Measurements from ENCODE around the gene FIGNL2.

FIGNL2 gene

DNA sequence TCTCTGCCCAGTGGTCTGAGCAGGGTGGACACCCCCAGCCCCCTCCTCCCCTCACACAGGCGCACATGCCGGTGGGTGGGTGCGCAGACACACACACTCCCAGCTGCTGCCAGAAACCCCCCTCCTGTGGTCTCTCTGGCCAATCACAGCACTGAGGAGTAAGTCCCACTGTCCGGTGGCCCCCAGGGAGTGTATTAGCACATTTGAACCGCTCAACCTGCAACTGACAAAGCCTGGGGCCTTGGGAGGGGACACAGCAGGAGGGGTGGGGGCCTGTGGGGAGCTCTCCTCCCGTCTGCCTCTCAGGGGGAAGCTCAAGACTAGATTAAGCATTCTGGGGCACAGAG lies 11.7 kb downstream of the FIGNL2 start:
- no peak overlapping the region for H3K4me2 ChIP-seq (ENCODE audit: low read length)
- H3K4me1 ChIP-seq (ENCODE audit: low read length): peaks cover 8% of the 10 kb centered on the region
- no peak overlapping the region for H3K4me3 ChIP-seq (ENCODE audit: low read length)
- no peak overlapping the region for H3K9ac ChIP-seq (ENCODE audit: low read length)
- H3K79me2 ChIP-seq (ENCODE audit: low read length): no peaks in the 10 kb centered on the region
- no peaks in the 10 kb centered on the region for H3K9me3 ChIP-seq (ENCODE audit: insufficient read depth, low read length)
- peaks cover 60% of the 10 kb centered on the region for H3K27me3 ChIP-seq (ENCODE audit: low read depth, low read length)
- no peaks in the 10 kb centered on the region for H3K36me3 ChIP-seq (replicated peaks; ENCODE audit: low read depth, low read length)
- no peak overlapping the region for H3K27ac ChIP-seq (ENCODE audit: low read length)
- TF ChIP-seq, protein P1, sequence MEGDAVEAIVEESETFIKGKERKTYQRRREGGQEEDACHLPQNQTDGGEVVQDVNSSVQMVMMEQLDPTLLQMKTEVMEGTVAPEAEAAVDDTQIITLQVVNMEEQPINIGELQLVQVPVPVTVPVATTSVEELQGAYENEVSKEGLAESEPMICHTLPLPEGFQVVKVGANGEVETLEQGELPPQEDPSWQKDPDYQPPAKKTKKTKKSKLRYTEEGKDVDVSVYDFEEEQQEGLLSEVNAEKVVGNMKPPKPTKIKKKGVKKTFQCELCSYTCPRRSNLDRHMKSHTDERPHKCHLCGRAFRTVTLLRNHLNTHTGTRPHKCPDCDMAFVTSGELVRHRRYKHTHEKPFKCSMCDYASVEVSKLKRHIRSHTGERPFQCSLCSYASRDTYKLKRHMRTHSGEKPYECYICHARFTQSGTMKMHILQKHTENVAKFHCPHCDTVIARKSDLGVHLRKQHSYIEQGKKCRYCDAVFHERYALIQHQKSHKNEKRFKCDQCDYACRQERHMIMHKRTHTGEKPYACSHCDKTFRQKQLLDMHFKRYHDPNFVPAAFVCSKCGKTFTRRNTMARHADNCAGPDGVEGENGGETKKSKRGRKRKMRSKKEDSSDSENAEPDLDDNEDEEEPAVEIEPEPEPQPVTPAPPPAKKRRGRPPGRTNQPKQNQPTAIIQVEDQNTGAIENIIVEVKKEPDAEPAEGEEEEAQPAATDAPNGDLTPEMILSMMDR (IDR thresholded peaks at IDR 0.05; ENCODE audit: low read depth, low read length): no peak
- no peak for TF ChIP-seq EZH2phosphoT487 (IDR thresholded peaks at IDR 0.05; ENCODE audit: low read depth)
- no peak overlapping the region for H2AFZ ChIP-seq (ENCODE audit: low read depth, low read length)
- no peaks in the 10 kb centered on the region for H4K20me1 ChIP-seq (ENCODE audit: insufficient read depth, low read length)

DNA sequence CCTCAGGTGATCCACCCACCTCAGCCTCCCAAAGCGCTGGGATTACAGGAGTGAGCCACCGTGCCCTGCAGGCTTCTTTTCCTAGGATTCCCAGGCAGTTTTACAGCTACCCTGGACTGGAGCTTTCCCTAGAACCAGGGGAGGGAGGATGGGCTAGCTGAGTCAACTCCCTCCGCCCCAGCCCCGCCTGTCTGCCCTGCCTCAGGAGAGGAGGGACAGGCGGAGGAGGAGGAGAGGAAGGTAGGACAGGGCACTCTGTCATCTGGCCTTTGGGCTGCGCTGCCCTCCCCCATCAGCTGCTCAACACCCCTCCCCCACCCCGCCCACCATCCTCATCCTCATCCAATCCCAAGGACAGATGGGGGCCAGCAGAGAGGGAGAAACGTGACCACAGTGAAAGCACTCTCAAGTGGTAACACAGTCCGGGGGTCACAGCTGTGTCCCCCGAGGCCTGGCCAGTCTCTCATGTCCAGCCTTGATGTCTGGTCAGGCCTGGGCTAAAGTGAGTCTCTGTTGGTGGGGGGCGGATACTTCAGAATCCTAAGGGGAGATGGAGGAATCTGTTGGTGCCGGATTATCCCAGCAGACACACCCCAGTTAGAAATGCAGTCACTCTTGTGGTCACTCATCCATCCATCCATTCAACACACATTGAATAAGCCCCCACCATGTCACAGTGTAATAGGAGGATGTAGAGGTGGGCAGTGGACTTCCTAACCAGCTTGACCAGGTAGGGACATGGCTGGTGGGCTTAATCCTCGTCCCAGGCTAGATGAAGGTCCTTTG lies 12.3 kb downstream of the FIGNL2 start:
- H3K4me2 ChIP-seq (ENCODE audit: low read length): no peak overlapping the region
- peaks cover 8% of the 10 kb centered on the region for H3K4me1 ChIP-seq (ENCODE audit: low read length)
- no peaks in the 10 kb centered on the region for H3K9me3 ChIP-seq (ENCODE audit: insufficient read depth, low read length)
- peaks cover 60% of the 10 kb centered on the region for H3K27me3 ChIP-seq (ENCODE audit: low read depth, low read length)
- no peak overlapping the region for H3K4me3 ChIP-seq (ENCODE audit: low read length)
- H3K9ac ChIP-seq (ENCODE audit: low read length): no peak overlapping the region
- no peaks in the 10 kb centered on the region for H3K36me3 ChIP-seq (replicated peaks; ENCODE audit: low read depth, low read length)
- H2AFZ ChIP-seq (ENCODE audit: low read depth, low read length): no peak overlapping the region
- TF ChIP-seq, protein P1 (IDR thresholded peaks at IDR 0.05; ENCODE audit: low read depth, low read length): no peak
- no peak for TF ChIP-seq EZH2phosphoT487 (IDR thresholded peaks at IDR 0.05; ENCODE audit: low read depth)
- no peaks in the 10 kb centered on the region for H4K20me1 ChIP-seq (ENCODE audit: insufficient read depth, low read length)
- H3K79me2 ChIP-seq (ENCODE audit: low read length): no peaks in the 10 kb centered on the region
- H3K27ac ChIP-seq (ENCODE audit: low read length): no peak overlapping the region

GRCh38 chr12:51834411-51834810 lies 14.1 kb downstream of the FIGNL2 start:
- Histone ChIP-seq H3K4me3 (ENCODE audit: low read length) (no peak overlapping the region), H4K20me1 (ENCODE audit: insufficient read depth, low read length) (no peaks in the 10 kb centered on the region), H3K9ac (ENCODE audit: low read length) (no peak overlapping the region), H3K36me3 (replicated peaks; ENCODE audit: low read depth, low read length) (no peaks in the 10 kb centered on the region), H3K4me1 (ENCODE audit: low read length) (peaks cover 8% of the 10 kb centered on the region), H3K9me3 (ENCODE audit: insufficient read depth, low read length) (no peaks in the 10 kb centered on the region), H3K79me2 (ENCODE audit: low read length) (no peaks in the 10 kb centered on the region), H2AFZ (ENCODE audit: low read depth, low read length) (no peak overlapping the region), H3K4me2 (ENCODE audit: low read length) (no peak overlapping the region), H3K27ac (ENCODE audit: low read length) (no peak overlapping the region), H3K27me3 (ENCODE audit: low read depth, low read length) (peaks cover 52% of the 10 kb centered on the region)
- TF ChIP-seq, protein P1 (IDR thresholded peaks at IDR 0.05; ENCODE audit: low read depth, low read length): no peak
- no peak for TF ChIP-seq EZH2phosphoT487 (IDR thresholded peaks at IDR 0.05; ENCODE audit: low read depth)

GRCh38 chr12:51833448-51834227 lies 14.9 kb downstream of the FIGNL2 start:
- H3K36me3 ChIP-seq (replicated peaks; ENCODE audit: low read depth, low read length): no peaks in the 10 kb centered on the region
- no peak for TF ChIP-seq EZH2phosphoT487 (IDR thresholded peaks at IDR 0.05; ENCODE audit: low read depth)
- TF ChIP-seq, protein P1 (IDR thresholded peaks at IDR 0.05; ENCODE audit: low read depth, low read length): no peak
- no peak overlapping the region for H3K27ac ChIP-seq (ENCODE audit: low read length)
- peaks cover 46% of the 10 kb centered on the region for H3K27me3 ChIP-seq (ENCODE audit: low read depth, low read length)
- H3K9ac ChIP-seq (ENCODE audit: low read length): no peak overlapping the region
- H3K4me1 ChIP-seq (ENCODE audit: low read length): peaks cover 8% of the 10 kb centered on the region
- H2AFZ ChIP-seq (ENCODE audit: low read depth, low read length): no peak overlapping the region
- H3K9me3 ChIP-seq (ENCODE audit: insufficient read depth, low read length): no peaks in the 10 kb centered on the region
- no peaks in the 10 kb centered on the region for H4K20me1 ChIP-seq (ENCODE audit: insufficient read depth, low read length)
- H3K4me2 ChIP-seq (ENCODE audit: low read length): no peak overlapping the region
- H3K79me2 ChIP-seq (ENCODE audit: low read length): no peaks in the 10 kb centered on the region
- H3K4me3 ChIP-seq (ENCODE audit: low read length): no peak overlapping the region
